ENCODE data around the gene LPP.

The LPP gene

DNA sequence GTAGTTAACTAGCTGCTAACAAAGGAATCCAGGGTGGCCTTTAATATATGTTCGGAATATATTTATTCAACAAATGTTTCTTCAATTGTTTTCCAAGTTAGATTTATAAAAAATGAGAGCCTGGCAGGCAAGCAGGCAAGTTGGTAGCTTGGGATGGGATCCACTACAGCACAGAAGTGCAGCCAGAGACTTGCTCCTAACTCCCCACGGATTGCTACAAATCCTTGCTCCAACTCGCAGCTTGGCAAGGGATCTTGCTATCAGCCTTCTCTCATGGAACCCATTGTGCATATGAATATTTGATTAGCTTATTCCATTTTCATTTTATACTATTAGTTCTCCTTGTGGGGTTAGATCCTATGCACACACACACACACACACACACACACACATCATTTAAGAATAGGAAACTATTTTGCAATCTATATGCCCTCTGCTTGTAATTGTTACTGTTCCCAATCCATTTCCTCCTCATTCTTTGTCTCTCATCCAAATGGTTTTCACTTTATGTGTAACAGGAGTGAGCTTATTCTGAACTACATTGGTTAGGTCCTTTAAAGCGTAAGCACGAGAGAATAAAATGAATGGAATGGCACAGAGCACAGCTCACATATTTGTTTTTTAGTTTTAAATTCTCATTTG is 505.6 kb downstream of the LPP start:
- H3K4me3 ChIP-seq (replicated peaks; ENCODE audit: low read depth, low read length) = no peak overlapping the region
- no peak for DNase-seq (ENCODE audit: extremely low read depth, low read depth)
- TF ChIP-seq, protein P1, sequence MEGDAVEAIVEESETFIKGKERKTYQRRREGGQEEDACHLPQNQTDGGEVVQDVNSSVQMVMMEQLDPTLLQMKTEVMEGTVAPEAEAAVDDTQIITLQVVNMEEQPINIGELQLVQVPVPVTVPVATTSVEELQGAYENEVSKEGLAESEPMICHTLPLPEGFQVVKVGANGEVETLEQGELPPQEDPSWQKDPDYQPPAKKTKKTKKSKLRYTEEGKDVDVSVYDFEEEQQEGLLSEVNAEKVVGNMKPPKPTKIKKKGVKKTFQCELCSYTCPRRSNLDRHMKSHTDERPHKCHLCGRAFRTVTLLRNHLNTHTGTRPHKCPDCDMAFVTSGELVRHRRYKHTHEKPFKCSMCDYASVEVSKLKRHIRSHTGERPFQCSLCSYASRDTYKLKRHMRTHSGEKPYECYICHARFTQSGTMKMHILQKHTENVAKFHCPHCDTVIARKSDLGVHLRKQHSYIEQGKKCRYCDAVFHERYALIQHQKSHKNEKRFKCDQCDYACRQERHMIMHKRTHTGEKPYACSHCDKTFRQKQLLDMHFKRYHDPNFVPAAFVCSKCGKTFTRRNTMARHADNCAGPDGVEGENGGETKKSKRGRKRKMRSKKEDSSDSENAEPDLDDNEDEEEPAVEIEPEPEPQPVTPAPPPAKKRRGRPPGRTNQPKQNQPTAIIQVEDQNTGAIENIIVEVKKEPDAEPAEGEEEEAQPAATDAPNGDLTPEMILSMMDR (IDR thresholded peaks at IDR 0.05; ENCODE audit: low read depth, low read length, missing control alignments) = no peak

DNA sequence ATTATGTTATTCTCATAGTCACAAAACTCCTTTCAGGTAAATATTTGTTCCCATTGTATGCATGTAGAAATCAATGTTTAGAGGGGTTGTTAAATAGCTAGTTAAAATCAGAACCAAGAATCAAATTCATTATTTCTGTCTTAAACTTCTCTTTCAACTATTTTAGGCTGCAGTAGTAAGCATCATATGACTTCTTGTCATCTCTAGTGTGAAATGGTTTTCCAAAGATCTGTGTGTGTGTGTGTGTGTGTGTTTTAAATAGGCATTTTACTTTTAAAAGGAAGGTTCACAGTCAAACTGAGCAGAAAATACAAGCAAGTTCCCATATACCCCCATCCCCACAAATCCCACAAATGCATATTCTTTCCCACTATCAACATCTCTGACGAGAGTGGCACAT is 506.5 kb downstream of the LPP start:
- TF ChIP-seq, protein P1 (IDR thresholded peaks at IDR 0.05; ENCODE audit: low read depth, low read length, missing control alignments) = no peak
- H3K4me3 ChIP-seq (replicated peaks; ENCODE audit: low read depth, low read length) = no peak overlapping the region
- DNase-seq (ENCODE audit: extremely low read depth, low read depth) = no peak

DNA sequence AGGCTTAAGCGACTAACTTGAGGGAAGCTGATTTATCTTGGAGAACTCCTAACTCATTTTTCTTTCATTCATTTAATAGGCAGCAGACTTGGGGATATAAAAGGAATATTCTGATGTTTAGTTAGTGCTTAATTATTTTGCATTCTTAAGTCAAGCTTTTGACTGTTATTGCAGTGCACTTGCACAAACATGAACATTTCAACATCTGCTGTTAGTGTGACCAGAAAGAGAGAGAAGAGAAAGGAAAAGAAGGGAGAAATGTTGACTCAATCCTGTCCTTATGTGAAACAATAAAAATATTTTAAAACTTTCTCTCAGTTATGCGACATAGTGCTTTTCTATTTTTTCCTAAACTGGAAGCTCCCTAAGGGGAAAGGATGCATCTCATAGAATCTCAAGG is 507.8 kb downstream of the LPP start:
- no peak for DNase-seq (ENCODE audit: extremely low read depth, low read depth)
- TF ChIP-seq, protein P1 (IDR thresholded peaks at IDR 0.05; ENCODE audit: low read depth, low read length, missing control alignments) = no peak
- no peak overlapping the region for H3K4me3 ChIP-seq (replicated peaks; ENCODE audit: low read depth, low read length)

DNA sequence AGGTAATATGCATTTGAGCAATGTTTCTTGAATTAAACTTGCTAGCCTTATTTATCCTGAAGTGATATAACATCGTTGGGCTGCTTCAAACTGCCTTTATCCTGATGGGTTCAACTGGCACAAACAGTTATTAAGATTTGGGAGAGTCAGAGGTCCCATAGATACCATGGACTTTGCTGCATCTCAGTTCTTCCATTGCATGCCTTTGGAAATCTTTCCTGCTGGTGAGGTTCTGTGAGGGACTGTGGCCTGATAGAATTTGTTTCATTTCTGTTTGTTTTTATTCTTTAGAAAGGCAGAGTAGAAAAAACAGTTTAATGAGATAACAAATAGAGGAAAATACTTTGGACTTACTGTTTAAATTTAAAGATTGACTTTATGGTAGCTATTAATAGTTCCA is 508.3 kb downstream of the LPP start:
- no peak for DNase-seq (ENCODE audit: extremely low read depth, low read depth)
- no peak overlapping the region for H3K4me3 ChIP-seq (replicated peaks; ENCODE audit: low read depth, low read length)
- TF ChIP-seq, protein P1 (IDR thresholded peaks at IDR 0.05; ENCODE audit: low read depth, low read length, missing control alignments) = no peak

DNA sequence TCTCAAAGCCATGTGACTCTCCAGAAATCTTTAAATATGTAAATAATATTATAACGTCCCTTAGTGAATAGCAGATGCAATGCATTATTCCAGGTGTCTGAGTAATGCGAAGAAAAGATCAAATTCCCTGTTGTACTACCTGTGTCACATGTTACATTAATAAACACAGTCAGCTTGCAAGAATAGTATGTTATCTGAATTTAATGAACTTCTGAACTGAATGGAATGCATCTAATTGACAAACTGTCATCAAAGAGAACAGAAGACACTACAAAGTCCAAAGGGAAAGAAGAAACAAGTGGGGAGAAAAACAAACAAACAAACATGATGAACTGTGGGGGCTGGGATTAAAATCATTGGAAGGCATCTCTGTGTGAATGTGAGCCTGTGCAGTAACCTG is 508.8 kb downstream of the LPP start:
- TF ChIP-seq, protein P1 (IDR thresholded peaks at IDR 0.05; ENCODE audit: low read depth, low read length, missing control alignments) = no peak
- no peak for DNase-seq (ENCODE audit: extremely low read depth, low read depth)
- no peak overlapping the region for H3K4me3 ChIP-seq (replicated peaks; ENCODE audit: low read depth, low read length)

DNA sequence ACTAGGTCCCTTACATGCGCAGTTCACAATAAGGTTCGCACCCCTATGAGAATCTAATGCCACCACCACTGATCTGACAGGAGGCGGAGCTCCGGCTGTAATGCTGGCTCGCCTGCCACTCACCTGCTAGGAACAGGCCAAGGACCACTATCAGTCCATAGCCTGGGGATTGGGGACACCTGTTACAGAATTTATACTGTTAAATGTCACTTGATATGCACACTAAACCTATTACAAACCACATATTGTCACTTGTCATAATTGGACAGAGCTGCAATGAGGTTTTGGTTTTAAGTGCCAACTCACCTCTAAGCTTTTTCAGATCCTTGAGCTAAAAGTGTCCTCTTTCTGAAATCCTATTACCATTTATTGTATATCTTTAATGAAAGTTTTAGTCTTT is 509.9 kb downstream of the LPP start:
- no peak overlapping the region for H3K4me3 ChIP-seq (replicated peaks; ENCODE audit: low read depth, low read length)
- DNase-seq (ENCODE audit: extremely low read depth, low read depth) = no peak
- TF ChIP-seq, protein P1 (IDR thresholded peaks at IDR 0.05; ENCODE audit: low read depth, low read length, missing control alignments) = no peak

DNA sequence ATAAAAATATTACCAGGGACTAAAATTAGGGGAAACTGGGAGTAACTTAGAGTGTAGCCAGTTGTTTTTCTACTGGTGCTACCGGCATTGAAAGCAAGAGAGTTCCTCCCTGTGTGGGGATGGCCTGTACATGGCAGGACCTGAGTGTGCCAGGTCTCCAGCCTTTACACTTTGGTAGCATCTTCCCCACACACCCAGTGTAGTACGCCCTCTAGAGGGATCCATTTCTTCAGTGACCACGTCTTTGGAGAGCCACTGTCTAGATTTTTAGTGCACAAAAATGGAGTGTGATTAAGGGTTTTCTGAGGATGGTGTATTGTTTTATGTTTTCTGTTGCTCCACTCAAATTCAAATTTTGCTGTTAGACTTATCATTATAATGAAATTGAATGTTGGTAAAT is 510.8 kb downstream of the LPP start:
- no peak overlapping the region for H3K4me3 ChIP-seq (replicated peaks; ENCODE audit: low read depth, low read length)
- TF ChIP-seq, protein P1 (IDR thresholded peaks at IDR 0.05; ENCODE audit: low read depth, low read length, missing control alignments) = peak; percentile 27
- DNase-seq (ENCODE audit: extremely low read depth, low read depth) = no peak
